DMS 273 (cell line): ENCODE measurements around the gene ZNF385C.
"Not testable (repeated sequence)": the region's sequence is repeated elsewhere in the genome, so short reads cannot be mapped to it uniquely, and the experiment has no call there.

Experiments
- DNase-seq: peaks from one replicate; lab custom pipeline; 2025; ENCODE audit not compliant: unreplicated experiment; lab: John Stamatoyannopoulos, UW

ZNF385C gene

DNA sequence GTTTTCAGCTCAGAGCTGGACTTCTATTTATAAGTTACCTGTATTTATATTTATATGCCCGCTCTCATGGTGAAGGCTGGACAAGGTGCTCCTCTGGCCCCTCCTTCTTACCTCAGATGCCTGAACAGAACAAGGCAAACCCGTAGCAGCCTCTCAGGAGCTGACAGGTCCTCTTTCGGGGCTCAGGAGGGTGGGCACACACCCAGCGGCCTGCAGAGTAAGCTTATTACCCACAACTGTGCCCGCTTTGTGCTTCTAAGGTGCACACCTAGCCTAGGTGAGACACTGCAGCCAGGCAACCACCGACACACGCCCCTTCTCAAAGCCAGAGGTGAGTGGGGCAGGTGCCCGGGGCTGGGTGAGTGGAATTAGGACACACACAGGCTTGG lies 73.1 kb downstream of the ZNF385C start:
- DNase-seq: no peak

DNA sequence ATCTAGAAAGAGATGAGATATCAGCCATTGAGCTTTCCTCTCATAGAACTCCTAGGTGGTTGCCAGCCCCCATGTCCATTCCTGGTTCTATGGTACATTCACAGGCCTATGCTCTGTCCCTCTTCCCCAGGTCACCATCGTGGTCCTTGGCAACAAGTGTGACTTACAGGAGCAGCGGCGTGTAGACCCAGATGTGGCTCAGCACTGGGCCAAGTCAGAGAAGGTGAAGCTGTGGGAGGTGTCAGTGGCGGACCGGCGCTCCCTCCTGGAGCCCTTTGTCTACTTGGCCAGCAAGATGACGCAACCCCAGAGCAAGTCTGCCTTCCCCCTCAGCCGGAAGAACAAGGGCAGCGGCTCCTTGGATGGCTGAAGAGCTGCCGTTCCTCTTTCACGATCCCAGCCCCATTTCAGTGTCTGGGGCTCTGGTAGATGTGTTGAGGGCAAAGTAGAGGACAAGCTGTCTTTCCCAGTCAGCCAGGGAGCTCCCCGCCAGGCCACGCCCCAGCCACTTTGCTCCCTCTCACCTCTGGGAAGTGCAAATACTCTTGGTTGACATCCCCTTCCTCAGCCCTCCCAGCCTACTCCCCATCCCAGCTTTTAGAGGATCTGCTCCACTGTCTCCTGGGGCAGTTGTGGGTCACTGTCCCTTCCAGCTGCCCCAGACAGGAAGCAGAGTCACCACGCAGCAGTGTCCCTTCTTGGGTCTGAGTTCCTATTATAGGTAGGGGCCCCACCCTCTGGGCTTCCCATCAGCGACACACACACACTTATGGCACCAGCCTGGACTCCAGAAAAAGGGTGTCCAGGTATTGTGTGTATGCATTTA lies 74.5 kb downstream of the ZNF385C start:
- DNase-seq: no peak

DNA sequence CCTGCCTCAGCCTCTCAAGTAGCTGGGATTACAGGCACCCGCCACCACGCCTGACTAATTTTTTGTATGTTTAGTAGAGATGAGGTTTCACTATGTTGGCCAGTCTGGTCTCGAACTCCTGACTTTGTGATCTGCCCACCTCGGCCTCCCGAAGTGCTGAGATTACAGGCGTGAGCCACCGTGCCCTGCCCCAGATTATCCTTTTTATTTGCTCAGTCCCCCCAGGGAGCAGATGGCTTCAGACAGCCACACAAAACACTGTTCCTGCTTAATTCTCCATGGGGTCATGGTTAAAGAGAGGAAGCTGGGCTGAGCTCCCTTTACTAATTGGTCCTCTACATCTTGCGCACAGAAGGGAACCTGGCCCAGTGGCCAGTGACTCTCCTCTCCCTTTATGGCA lies 77.4 kb downstream of the ZNF385C start:
- not testable (repeated sequence) for DNase-seq

DNA sequence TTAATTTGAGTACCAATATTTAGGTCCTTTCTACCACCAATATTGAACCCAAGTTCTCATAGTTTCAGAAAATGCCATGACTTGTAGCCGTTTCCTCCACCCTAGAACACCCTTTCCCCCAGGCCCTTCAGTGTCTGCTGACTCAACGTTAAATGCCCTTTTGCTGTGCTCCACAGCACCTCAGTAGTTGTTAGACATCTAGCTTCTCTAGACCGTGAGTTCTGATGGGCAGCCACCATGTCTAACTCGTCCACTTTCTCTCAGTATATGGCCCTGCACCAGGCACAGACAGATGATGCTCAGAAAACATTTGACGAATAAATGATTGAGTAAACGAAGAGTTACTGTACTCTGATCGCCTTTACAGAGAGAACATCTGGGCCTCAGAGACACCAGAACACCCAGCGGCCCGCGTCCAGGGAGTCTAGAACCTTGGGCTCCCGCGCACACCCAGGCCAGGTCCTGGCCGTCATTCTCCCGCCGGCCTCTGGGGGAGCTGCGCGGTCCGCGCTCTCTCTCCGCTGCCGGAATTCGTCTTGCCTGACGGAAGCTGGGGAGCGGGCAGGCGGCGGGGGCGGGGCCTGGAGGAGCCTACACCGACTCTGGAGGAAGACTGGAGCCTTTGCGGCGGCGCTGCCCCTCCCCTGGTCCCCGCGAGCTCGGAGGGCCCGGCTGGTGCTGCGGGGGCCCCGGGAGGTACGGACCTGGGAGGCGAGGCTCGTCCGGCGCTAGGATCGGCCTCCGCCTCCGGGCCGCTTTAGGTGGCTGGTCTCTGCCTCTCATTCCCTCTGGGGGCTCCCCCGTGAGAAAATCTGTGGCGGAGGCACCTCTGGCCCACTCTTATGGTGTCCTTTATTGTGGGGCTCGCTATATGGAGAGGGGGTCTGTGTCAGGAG lies 78.5 kb downstream of the ZNF385C start, which contains the start of gene NKIRAS2:
TSS of gene NKIRAS2 (plus strand) at position 582 of the 896 bp plus-strand sequence. CDS start 1,488 bp downstream, outside the sequence.
- DNase-seq: peak; percentile 97

DNA sequence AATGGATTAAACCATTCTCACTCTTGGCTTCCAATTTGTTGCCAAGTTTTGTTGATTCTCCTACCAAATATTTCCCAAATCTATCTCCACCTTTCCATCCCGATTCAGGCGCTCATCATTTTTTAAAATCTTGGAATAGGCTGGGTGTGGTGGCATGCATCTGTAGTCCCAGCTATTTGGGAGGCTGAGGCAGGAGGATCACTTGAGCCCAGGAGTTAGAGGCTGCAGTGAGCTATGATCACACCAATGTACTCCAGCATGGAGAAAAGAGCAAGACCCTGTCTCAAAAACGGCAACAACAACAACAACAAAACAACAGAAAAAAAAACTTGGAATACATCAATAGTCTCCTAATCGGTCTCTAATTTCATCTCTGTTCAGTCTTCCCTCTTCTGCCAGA lies 79.3 kb downstream of the ZNF385C start:
- no peak for DNase-seq

DNA sequence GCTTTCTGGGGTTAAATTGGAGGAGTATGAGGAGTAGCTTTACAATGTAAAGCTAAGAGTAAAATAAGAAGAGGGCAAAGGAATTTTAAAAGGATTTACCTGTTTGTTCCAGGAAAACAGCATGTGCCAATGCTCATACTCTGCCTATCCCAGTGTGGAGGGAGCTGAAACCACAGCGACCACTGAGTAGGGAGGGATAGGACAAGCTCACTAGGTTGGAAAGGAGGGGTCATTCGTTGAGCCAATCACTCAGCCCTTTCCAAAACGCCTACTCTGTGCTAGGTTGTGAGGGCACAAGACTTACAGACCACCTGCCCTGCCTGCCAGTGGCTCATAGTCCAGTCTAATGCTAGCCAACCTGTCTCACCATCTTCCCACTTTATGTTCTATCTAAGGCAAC lies 79.9 kb downstream of the ZNF385C start:
- DNase-seq: peak; percentile 42

DNA sequence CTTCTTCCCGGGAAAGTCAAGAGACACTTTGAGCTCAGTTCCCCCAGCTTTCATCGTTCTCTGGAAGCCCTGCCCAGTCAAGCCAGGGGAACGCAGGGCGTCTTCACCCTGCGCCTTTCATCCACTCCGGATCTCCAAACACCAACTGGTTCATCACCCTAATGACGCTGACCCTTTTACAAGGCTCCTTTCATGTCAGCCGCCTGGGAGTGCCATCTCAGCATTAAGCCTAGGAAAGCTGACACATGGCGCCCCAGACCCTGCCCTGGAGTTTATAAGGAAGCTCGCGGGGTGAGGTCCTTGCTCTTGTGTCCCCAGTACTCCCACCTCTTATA lies 80.4 kb downstream of the ZNF385C start:
- DNase-seq: no peak

DNA sequence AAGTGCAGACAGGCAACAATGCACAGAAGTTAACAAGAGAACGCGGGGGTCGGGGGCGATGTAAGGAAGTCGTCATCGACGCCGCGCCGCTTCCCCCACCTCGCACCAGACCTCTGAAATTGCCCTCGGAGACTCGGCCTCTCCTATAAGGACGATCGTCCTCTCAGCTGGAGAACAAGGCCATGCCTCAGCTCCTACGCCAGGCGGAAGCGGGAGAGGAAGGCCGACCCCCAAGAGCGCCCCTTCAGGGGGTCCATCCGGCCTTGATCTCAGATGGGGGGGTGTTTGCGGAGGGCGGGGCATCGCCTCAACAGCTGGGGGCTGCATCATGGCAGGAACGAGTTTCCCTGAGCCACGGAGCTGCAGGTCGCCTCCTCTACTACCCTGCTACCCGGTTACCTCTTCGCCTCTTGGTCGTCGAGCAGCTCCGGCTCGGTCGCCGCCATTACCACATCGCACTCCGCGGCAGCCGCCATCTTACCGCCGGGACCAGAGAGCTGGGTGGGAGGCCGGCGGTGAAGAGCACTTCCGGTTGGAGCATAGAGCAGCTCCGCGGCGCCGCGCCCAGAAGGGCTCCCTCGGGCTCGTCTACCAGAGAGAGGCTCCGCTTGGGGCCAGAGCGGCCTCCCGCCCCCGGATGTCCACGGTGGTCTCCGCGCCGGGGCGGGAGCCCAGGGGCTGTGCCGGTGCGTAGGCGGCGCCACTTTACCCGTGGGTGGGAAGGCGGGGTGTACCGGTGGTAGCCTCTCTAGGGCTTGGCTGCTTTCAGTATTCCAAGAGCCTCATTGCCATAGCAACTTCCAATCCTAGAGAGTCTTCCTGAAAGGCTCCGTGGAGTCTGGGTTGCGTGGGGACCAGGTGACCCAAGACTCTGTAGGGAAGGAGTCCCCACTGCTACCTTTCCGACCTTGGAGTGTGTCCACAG lies 81.1 kb downstream of the ZNF385C start, which contains the start of gene DNAJC7:
TSS of gene DNAJC7 (minus strand) at position 499 of the 925 bp plus-strand sequence. CDS start at position 476, 23 bp downstream.
- DNase-seq: peak; percentile 97

DNA sequence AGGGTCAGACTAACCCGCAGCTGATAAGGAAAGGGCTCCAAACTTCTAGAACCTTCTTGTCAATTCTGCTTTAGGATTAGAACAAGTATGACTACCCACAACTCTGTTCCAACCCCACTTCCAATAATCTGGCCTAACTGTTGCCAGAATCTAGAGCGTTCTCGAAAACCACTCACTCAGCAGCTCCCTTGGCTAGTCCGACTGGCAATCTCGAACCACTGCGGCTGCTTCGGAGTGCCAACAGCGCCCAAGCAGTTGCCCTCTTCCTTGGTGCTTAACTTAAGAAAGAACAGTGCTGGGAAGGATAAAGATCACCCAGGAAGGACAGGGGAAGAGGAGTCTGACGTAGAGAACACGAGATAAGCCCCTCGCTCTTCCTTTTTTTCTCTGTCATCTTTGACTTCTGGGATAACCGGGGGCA lies 81.9 kb downstream of the ZNF385C start:
- DNase-seq: peak; percentile 49

DNA sequence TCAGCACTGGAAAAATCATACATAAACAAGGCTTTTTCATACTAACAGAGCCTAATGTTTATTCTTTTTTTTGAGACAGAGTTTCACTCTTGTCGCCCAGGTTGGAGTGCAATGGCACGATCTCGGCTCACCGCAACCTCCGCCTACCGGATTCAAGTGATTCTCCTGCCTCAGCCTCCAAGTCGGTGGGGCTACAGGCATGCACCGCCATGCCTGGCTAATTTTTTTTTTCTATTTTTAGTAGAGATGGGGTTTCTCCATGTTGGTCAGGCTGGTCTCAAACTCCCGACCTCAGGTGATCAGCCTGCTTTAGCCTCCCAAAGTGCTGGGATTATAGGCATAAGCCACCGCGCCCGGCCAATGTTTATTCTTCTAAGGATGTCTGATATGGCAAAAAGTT lies 84.5 kb downstream of the ZNF385C start:
- DNase-seq: not testable (repeated sequence)

DNA sequence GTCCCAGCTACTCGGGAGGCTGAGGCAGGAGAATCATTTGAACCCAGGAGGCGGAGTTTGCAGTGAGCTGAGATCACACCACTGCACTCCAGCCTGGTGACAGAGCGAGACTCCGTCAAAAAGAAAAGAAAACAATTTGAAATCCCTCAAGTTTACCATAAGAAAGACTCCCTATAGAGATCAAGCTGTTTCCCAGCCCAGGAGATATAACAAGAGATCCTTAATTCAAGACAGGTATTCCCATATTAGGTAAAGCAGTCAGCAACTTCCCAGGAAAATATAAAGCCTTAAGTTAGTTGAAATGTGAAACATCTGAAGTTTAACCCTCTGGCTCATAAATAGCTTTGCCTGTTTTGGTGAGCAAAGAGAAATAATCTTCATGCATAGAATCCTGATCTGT lies 85.9 kb downstream of the ZNF385C start:
- not testable (repeated sequence) for DNase-seq

DNA sequence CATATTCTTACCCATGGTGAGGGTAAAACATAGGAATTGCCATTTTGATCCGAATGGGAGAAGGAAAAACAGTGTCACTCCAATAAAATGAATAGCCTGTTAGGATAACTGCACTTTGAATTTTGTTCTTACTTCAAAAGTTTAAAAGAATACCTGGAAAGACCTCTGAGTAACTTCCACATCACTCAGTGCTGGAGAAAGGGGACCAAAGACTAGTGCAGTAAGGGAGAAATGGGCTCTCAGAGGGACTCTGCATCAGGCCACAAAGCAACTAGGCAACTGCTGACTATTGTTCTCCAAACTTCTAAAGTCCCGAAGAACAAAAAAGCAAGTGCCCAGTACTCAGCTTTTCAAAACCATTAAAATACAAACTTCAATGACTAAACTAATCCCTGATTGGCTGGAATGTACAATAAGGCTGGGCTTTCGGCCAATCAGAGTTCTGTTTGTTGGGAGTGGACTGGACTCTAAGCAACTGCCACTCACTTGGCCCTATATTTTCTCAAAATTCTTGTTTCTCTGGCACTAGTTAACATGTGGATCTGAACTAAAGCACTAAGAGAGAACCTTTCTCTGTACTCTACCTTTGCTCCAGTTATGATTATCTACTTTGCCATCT lies 87.3 kb downstream of the ZNF385C start:
- peak; percentile 32 for DNase-seq

DNA sequence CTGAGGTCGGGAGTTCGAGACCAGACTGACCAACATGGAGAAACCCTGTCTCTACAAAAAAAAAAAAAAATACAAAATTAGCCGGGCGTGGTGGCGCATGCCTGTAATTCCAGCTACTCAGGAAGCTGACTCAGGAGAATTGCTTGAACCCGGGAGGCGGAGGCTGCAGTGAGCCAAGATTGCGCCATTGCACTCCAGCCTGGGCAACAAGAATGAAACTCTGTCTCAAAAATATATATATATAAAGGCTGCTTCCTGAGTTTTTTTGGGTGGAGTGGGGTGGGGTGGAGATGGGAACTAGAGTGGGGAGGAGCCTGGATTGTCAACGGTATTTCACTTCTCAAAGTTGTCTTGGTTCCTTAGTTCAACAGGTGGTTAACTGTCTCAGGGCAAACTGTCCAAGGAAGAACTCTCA lies 88.0 kb downstream of the ZNF385C start:
- not testable (repeated sequence) for DNase-seq

DNA sequence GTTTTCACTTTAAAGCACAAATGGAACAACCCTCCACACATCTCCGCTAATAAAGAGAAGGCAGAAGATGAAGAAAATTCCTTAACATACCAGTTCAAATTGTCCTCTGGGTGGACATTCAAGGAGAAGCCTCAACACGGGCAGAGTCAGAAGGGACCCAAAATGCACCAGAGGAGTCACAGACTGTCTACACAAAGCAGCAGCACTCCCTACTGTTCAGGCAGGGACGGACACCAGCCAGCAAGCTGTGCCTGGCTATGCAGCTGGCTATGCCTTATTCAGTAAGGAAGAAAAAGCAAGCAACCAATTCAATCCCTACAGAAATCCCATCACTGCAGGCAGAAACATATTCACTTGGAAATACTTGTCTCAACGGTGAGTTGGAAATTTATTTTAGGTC lies 89.1 kb downstream of the ZNF385C start:
- no peak for DNase-seq

DNA sequence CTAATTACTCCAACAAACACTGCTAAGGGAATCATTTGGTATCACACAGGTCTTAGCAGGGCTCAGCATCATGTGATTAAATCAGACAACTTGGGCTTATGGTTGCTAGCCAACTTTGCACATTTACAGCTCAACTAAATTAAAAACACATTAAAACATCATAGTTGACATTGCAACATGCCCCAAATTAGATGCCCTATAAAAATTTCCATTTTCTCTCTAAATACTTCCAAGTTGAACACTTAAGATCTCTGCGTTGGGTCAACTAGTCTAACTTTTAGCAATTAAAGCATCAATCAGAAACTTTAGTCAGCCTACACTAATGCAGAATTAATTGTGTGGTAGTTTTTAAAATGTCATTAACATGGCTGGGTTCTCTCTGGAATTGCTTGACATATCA lies 93.1 kb downstream of the ZNF385C start:
- DNase-seq: no peak

DNA sequence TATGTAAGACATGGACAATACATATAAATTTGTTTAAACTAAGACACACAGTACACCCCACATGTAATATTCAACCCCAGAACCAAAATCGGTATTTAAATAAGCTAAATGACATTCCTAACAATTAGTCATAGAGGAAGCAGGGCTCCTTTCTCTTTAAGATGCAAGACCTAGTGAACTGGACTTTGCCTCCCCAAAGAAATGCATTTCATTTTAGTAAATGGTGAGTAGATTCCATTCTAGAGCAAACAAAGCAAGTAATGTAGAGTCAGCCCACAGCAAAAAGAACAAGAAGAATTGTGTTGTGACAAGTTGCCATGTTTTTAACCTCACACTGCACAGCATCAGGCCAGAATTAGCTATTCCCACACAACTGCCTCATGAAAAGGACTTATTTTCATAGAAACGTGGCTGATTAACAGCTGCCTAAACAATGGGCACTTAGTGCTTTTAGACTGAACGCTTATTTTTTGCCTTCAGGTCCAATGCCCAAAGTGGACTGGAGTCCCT lies 95.4 kb downstream of the ZNF385C start:
- DNase-seq: no peak

DNA sequence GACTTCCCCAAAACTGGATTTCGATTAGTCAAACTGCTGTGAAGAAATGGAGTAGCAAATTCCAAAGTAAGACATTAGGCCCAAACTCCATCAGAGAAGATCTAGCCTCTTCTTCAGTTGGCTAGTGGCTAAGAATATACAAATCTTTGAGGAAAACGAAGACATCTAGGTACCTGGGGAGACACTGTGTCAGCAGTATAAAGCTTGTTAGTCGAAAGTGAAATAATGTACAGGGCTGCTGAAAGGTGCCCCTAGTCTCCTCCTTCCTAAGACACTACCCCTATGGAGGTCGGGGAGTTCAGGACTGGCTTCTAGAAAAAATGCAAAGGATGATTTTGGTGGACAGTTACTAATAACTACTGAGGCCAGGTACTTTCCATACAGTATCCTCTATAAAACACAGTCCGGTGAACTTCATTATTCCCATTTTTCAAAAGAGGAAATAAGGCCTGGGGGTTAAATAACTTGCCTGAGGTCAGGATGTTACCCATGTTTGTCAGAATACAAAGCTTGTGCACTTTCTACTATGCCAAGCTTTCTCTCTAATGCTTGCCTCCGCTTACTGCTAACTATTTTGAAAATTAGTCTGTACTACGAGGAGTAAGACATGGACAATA lies 96.0 kb downstream of the ZNF385C start:
- DNase-seq: no peak

DNA sequence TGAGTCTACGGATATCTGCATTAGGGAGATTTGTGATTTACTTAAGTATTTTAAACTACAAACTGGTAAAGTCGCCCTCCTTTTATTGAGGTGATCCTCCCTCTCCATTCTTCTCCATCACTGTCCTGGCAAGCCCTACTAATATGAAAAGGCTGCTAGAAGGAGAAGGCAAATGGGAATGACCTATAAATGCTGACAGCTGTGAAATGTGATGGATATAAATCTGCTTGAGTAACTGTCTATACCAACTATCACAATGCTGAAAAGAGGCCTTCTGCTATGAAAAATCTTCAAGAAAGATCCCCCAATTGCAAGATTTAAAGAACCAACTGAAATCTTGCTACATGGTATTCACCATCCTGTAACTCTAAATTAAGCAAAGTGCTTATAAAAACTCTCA lies 96.5 kb downstream of the ZNF385C start:
- no peak for DNase-seq

DNA sequence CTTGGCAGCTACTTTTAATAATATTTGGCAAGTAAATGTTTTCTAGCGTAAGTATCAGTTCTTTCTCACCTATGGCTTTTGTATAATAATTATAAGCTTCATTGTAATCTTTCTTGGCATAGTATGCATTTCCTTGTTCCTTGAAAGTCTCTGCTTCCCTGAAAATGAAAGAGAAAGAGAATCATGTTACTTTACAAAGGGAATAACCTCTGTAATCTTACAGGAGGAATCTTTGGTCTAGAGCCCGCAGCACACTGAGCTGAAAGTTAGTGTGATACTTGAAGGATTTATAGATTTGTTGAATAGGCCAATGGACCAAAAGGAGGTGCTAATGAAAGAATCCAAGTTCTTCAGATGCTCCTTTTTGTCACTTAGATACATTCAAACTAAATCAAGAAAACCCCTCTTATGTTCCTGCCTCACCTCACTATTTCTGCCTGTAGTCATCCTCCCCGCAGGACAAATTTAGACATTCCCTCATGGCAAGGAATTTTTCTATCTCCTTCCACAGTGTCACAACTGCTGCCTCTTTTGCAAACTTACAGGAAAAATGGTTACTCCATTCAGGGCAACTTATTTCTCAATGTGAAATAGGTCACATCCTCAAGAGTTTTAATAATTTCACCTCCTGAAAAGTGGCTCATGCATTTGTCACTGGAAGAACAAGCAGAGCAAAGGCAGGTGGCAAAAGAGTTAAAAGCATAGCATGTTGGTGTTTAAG lies 97.7 kb downstream of the ZNF385C start:
- DNase-seq: no peak
